Activated T-cell treated with anti-CD3 and anti-CD28 coated beads for 48 hours (primary cell): ENCODE data around the gene XIRP2.
"Not testable (repeated sequence)": the region's sequence is repeated elsewhere in the genome, so short reads cannot be mapped to it uniquely, and the experiment has no call there.

Experiments
- DNase-seq: peaks from one replicate; pipeline ENCODE4 v3.0.0-alpha.2; 2020; ENCODE audit warnings: low read depth

The XIRP2 gene

DNA sequence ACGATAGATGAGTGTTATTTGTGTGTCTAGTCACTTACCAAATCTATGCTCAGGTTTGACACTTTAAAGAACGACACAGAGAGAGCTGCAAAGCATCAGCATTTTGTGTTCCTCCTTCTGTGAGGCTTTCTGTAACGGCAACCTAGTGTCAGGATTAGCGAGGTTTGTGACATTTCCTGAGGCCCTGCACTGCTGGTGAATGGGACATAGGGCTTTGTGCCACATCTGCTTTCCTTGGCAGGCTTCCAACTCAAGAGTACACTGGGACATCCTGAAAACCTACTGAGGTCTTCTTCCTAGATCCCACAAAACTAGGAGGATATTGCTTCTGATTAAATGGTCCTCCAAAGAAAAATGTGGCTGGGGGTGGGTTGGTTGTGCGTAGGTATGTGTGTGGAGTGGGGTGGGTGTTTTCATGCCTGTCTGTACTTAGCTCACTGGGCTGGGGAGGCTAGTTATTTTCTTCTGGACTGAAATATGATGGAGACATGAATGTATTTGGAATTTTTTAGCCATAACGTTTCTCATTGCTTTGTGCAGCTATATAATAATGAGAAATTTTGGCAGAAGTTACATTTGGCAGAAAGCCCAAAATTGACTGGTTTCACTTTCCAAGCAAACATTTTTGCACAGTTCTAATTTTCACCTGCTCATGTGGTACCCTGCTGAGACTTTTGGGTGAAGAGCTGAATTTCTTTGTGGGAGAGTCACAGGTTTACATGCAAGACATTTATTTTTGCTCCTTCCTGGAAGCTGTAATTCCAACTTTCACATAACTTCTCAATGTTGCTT lies 308.4 kb downstream of the XIRP2 start:
- no peak for DNase-seq

DNA sequence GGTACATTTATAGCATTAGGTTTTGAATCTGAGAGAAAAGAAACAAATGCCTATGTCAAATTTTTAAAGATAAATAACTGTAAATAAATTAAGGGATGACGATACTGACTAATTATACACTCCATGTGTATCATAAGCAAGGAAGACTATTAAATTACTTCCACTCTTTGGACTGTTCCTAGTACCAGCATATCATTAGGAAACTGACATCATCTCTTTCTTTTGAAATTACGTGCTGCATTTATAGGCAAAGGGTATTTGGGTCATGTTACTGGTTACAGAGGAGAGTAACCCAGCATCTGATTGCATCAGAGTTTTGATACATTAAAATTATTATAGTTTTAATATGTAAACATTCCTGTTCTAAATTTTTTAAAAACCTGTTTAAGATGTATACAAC lies 309.7 kb downstream of the XIRP2 start:
- DNase-seq: no peak

- no peak for DNase-seq
Observed at GRCh38 chr2:167198576-167198975, 310.3 kb downstream of the XIRP2 start.

GRCh38 chr2:167200019-167200418 lies 311.7 kb downstream of the XIRP2 start:
- no peak for DNase-seq

GRCh38 chr2:167209784-167210183 lies 321.5 kb downstream of the XIRP2 start:
- no peak for DNase-seq

- no peak for DNase-seq
Observed at GRCh38 chr2:167212014-167212648, 323.9 kb downstream of the XIRP2 start.

- DNase-seq: no peak
Observed at GRCh38 chr2:167215595-167215994, 327.3 kb downstream of the XIRP2 start.

GRCh38 chr2:167237478-167237877 lies 349.2 kb downstream of the XIRP2 start:
- DNase-seq: no peak

- DNase-seq: no peak
Observed at GRCh38 chr2:167240671-167241070, 352.4 kb downstream of the XIRP2 start.

- no peak for DNase-seq
Observed at GRCh38 chr2:167249197-167249596, 360.9 kb downstream of the XIRP2 start.

- no peak for DNase-seq
Observed at GRCh38 chr2:167253025-167253424, 364.7 kb downstream of the XIRP2 start.

DNA sequence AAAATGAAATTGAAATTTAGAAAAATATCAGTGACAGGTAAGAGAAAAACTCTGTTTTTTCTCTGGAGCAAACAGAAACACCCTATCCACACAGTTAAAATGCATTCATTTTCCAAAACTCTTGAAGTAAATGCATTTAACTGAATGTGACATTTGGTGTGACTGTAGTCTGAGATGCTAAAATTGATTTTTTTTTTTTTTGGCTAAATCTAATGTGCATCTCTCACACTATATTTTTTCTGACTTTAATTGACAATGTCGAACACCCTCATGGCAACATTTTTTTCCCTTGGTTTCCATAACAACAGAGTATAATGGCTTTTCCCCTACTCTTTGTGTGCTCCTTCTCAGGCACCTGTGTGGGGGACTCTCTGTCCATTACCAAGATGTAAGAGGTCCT lies 366.4 kb downstream of the XIRP2 start:
- DNase-seq: no peak

DNA sequence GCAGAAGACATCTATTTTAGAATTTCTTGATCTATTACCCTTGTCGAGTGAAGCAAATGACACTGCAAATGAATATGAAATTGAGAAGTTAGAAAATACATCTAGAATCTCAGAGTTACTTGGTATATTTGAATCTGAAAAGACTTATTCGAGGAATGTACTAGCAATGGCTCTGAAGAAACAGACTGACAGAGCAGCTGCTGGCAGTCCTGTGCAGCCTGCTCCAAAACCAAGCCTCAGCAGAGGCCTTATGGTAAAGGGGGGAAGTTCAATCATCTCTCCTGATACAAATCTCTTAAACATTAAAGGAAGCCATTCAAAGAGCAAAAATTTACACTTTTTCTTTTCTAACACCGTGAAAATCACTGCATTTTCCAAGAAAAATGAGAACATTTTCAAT lies 370.4 kb downstream of the XIRP2 start:
- no peak for DNase-seq

- no peak for DNase-seq
Observed at GRCh38 chr2:167264380-167264779, 376.1 kb downstream of the XIRP2 start.

GRCh38 chr2:167265004-167265403 lies 376.7 kb downstream of the XIRP2 start:
- DNase-seq: no peak

DNA sequence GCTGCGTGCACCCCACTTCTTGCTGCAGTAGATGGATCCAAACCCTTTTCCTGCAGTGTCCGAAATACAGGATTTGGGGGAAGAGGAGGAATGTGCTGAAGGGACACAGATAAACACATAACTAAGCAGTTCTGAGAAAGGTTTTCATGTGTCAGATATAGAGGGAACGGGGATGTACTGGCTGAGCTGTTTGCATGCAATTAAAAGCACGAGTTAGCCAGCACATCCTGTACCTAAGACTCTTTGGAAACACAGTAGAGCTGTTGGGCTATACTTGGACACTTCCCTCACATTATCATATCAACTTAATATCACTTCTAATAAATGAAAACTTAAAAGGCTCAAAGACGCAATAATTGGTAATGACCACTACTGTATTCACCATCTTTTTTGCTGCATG lies 377.4 kb downstream of the XIRP2 start:
- DNase-seq: no peak

GRCh38 chr2:167268245-167268644 lies 380.0 kb downstream of the XIRP2 start:
- not testable (repeated sequence) for DNase-seq

GRCh38 chr2:167271932-167272331 lies 383.7 kb downstream of the XIRP2 start:
- DNase-seq: no peak

GRCh38 chr2:167275046-167275445 lies 386.8 kb downstream of the XIRP2 start:
- DNase-seq: no peak

DNA sequence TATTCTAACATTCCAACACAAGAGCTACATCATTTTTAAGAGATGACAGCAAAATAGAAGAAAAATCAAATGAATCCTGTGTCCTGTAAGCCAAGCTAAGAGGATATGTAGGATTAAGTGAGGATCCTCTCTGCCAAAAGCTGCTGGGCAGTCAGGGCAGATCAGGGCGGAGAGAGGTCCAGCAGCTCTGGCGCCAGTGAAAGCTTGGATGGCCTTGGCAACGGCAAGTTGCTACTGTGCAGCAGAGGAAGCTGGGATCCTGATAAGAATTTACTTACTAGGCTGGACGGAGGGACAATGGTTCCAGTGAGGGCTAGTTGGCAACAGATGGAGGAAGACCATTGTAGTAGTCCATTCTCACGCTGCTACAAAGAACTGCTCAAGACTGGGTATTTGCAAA lies 391.5 kb downstream of the XIRP2 start:
- DNase-seq: no peak

DNA sequence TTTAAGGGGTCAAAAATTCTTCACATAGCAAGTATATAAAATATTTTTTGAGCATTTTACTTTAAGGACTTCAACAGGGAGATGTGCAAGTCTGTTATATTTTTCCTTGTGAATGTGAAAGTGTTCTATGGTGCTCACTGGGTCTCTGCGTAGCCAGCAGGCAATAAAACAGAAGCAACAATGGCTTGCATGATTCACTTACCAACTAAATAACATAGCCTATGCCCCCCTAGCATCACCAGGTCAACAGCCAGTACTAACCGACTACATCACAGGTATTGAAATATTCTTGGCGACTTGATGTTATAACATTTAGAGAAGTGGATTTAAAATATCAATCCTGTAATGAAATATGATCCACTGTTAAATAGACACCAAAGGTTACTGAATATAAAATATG lies 398.9 kb downstream of the XIRP2 start:
- DNase-seq: no peak

DNA sequence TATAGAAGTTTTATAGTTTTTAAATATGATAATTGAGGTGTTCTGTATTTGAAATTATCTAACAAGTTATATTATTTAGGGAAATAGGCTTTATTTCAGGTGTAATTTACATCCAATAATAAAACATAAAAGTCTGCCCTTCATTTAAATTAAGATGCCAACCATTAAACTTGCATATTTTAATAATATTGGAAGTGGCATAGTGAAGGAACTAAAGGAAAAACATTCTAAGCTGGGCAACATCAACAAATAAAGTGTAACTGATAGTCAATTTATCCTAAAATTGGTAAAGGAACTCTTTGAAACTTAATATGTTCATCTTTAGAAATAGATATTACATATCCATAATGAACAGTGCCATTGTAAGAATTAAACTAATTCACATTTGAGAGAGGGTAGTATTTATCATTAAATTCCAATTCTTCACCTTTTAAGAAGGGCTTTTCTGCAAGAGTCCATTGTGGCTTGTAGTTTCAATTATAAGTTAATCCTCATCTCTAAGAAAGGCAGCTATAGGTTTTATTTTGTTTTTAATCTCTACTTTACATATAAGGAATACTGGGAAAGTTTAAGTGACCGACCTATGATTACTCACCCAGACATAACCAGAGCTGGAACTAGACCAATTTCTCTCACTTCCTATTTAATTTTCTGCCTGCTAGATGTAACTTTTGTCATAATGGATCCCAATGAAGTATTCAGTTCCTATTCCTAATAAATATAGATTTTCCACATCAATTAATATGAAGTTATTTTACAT lies 401.6 kb downstream of the XIRP2 start:
- DNase-seq: no peak
